HCT116 (cell line): Measurements from ENCODE around the gene PRIMA1.

Experiments
- EZH2 ChIP-seq: fragments of 200-600 bp; sonication (generic); IDR thresholded peaks from 2 replicates; pipeline ENCODE4 v1.6.1; 2017; ENCODE audit warnings: antibody characterized with exemption, mixed run types
- EZH2phosphoT487 ChIP-seq: fragments of 200-600 bp; IDR thresholded peaks from 2 replicates; pipeline ENCODE4 v1.6.1; 2018; ENCODE audit warnings: antibody characterized with exemption, borderline replicate concordance
- POLR2A ChIP-seq: IDR thresholded peaks from 2 replicates; pipeline ENCODE4 v1.7.0; 2011; ENCODE audit warnings: borderline replicate concordance; ENCODE audit not compliant: insufficient read depth, insufficient read length; ENCODE audit errors: extremely low read depth
- SP1 ChIP-seq: IDR thresholded peaks from 2 replicates; pipeline ENCODE4 v1.6.1; 2012; ENCODE audit warnings: low read depth
- YY1 ChIP-seq: IDR thresholded peaks from 2 replicates; pipeline ENCODE4 v1.6.1; 2011; ENCODE audit warnings: low read length, low read depth, moderate library complexity, mild to moderate bottlenecking; ENCODE audit not compliant: insufficient replicate concordance; ENCODE audit errors: extremely low read depth
- ZFX ChIP-seq: fragments of 450-650 bp; IDR thresholded peaks from 2 replicates; pipeline ENCODE4 v1.6.1; 2017
- ZNF274 ChIP-seq: fragments of 200-500 bp; sonication (Bioruptor generic); IDR thresholded peaks from 2 replicates; pipeline ENCODE4 v1.6.1; 2014; ENCODE audit warnings: mild to moderate bottlenecking, low read depth, low read length, inconsistent platforms
- TF ChIP-seq, protein P1 (sequence below), 3 experiments: fragments of 200-600 bp in 1 of 3; sonication (generic) in 1 of 3; IDR thresholded peaks in 2 of 3; conservative IDR thresholded peaks in 1 of 3; 2 replicates each; pipeline ENCODE4 v1.5.1; 2012 to 2017; ENCODE audit warnings: low read depth in 2 of 3, low read length in 2 of 3, antibody characterized with exemption in 1 of 3, borderline replicate concordance in 1 of 3, control low read depth in 1 of 3, mild to moderate bottlenecking in 1 of 3, mixed read lengths in 1 of 3, mixed run types in 1 of 3, moderate library complexity in 1 of 3; ENCODE audit not compliant: insufficient read depth in 1 of 3
- TF ChIP-seq, protein P2 (sequence below): IDR thresholded peaks from 2 replicates; pipeline ENCODE4 v1.6.1; 2012

DNA sequence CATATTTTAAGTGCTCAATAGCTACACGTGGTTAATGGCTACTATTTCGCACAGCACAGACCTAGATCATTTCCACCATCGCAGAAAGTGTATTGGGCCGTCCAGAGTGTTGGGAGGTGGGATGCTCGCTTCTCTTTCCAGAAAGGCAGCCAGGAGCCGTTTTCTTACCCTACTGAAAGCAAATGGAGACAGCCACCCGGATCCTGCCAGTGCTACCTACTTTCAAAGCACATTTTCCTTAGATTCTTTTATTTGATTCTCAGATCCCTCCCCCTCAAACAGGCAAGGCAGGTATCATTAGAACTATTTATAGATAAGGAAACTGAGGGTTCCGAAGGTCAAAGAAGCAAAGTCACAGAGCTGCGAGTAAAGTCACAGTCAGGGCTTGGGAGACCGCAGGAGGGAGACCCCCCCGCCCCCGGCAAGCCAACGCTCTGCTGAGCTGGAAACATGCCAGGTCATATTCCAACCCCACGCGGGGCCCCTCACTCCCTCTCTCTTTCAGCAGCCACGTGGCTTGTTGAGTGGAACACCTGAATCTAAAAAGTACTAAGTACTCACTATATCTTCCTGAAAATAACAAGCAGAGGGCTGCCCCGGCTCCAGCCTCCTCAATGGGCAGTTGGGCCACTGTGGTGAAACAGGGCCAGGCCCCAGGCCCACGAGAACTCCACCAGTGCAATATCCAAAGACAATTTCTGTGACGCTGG lies 36.2 kb downstream of the PRIMA1 start:
- TF ChIP-seq, protein P1, sequence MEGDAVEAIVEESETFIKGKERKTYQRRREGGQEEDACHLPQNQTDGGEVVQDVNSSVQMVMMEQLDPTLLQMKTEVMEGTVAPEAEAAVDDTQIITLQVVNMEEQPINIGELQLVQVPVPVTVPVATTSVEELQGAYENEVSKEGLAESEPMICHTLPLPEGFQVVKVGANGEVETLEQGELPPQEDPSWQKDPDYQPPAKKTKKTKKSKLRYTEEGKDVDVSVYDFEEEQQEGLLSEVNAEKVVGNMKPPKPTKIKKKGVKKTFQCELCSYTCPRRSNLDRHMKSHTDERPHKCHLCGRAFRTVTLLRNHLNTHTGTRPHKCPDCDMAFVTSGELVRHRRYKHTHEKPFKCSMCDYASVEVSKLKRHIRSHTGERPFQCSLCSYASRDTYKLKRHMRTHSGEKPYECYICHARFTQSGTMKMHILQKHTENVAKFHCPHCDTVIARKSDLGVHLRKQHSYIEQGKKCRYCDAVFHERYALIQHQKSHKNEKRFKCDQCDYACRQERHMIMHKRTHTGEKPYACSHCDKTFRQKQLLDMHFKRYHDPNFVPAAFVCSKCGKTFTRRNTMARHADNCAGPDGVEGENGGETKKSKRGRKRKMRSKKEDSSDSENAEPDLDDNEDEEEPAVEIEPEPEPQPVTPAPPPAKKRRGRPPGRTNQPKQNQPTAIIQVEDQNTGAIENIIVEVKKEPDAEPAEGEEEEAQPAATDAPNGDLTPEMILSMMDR (IDR thresholded peaks at IDR 0.05 in 2 of 3, conservative IDR thresholded peaks at IDR 0.05 in 1 of 3; ENCODE audit: borderline replicate concordance in 1 of 3, insufficient read depth in 1 of 3, low read depth in 2 of 3, low read length in 2 of 3), result no peak
- TF ChIP-seq EZH2phosphoT487 (no peak), POLR2A (no peak), ZFX (no peak), EZH2 (no peak), ZNF274 (no peak), YY1 (no peak), SP1 (no peak)
- TF ChIP-seq, protein P2, sequence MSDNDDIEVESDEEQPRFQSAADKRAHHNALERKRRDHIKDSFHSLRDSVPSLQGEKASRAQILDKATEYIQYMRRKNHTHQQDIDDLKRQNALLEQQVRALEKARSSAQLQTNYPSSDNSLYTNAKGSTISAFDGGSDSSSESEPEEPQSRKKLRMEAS, result no peak
